IMR-90 (cell line): ENCODE results near the gene IQGAP2. TPM values are rescaled to one million over a fixed set of nuclear protein-coding genes. Genes with fewer than 3 reads are reported as not detected.
A peak's percentile ranks its signal among the peaks of the same experiment; 100 is the strongest.

Experiments used
- ATAC-seq: fragments of 200-7000 bp; cut with Tn5 transposase; 2 replicates; pipeline ENCODE4 v1.9.1; 2020; ENCODE audit warnings: low read depth, mild to moderate bottlenecking, moderate library complexity
- BruUV-seq: library from RNA; stranded (reverse); fragments of 400-500 nt; replicated peaks from 2 replicates; lab custom pipeline; 2021; lab: Mats Ljungman, UMichigan
- CTCF ChIA-PET: fragments of 300-600 bp; formaldehyde crosslinking; extraction: SDS; loops from one replicate; lab custom pipeline; 2021; ENCODE audit warnings: antibody characterized with exemption; lab: Yijun Ruan, JAX
- POLR2A ChIA-PET: fragments of 300-600 bp; sonication (Branson Sonifier 250); formaldehyde crosslinking; loops from one replicate; lab custom pipeline; 2022; ENCODE audit warnings: antibody characterized with exemption; ENCODE audit not compliant: unreplicated experiment; lab: Charles Lee
- DNase-seq: peaks from one replicate; pipeline ENCODE4 v3.0.0; 2013
- H2AFZ ChIP-seq: replicated peaks from 2 replicates; pipeline ENCODE3; 2013; ENCODE audit warnings: low read length, mild to moderate bottlenecking; ENCODE audit not compliant: poor library complexity
- H2AK5ac ChIP-seq: 2 replicates; pipeline ENCODE4 v1.6.1; 2013; ENCODE audit warnings: low read depth, low read length, inconsistent platforms
- H2AK9ac ChIP-seq: replicated peaks from 2 replicates; pipeline ENCODE3; 2013; ENCODE audit warnings: mild to moderate bottlenecking, low read depth, low read length, moderate library complexity; ENCODE audit not compliant: poor library complexity
- H2BK120ac ChIP-seq: 2 replicates; pipeline ENCODE4 v1.6.1; 2013; ENCODE audit warnings: low read depth, low read length, inconsistent platforms
- H2BK15ac ChIP-seq: 3 replicates; pipeline ENCODE4 v1.6.1; 2013; ENCODE audit warnings: low read depth, low read length, inconsistent platforms
- H2BK20ac ChIP-seq: 2 replicates; pipeline ENCODE4 v1.6.1; 2013; ENCODE audit warnings: low read depth, mild to moderate bottlenecking, inconsistent platforms, low read length, moderate library complexity
- H2BK5ac ChIP-seq: 2 replicates; pipeline ENCODE4 v1.6.1; 2013; ENCODE audit warnings: mild to moderate bottlenecking, low read depth, low read length, inconsistent platforms; ENCODE audit not compliant: poor library complexity, severe bottlenecking
- H3K14ac ChIP-seq: replicated peaks from 2 replicates; pipeline ENCODE4 v1.6.1; 2013; ENCODE audit warnings: low read depth, low read length, inconsistent platforms
- H3K18ac ChIP-seq: 2 replicates; pipeline ENCODE4 v1.6.1; 2013; ENCODE audit warnings: low read depth, low read length, control low read depth
- H3K23ac ChIP-seq: 2 replicates; pipeline ENCODE4 v1.6.1; 2013; ENCODE audit warnings: low read depth, low read length, inconsistent platforms
- H3K27ac ChIP-seq: 2 replicates; pipeline ENCODE4 v1.5.1; 2013; ENCODE audit warnings: mild to moderate bottlenecking, control low read depth, low read length; ENCODE audit not compliant: insufficient read depth
- H3K27me3 ChIP-seq: 2 replicates; pipeline ENCODE4 v1.6.1; 2013; ENCODE audit warnings: low read length; ENCODE audit not compliant: control insufficient read depth, insufficient read depth
- H3K36me3 ChIP-seq: 2 replicates; pipeline ENCODE4 v1.6.1; 2013; ENCODE audit warnings: low read length, mixed read lengths; ENCODE audit not compliant: control insufficient read depth, insufficient read depth
- H3K4ac ChIP-seq: 2 replicates; pipeline ENCODE4 v1.6.1; 2013; ENCODE audit warnings: low read depth, low read length, inconsistent platforms
- H3K4me1 ChIP-seq: 2 replicates; pipeline ENCODE4 v1.6.1; 2013; ENCODE audit warnings: low read length, mixed read lengths; ENCODE audit not compliant: control insufficient read depth, insufficient read depth
- H3K4me2 ChIP-seq: 2 replicates; pipeline ENCODE4 v1.6.1; 2013; ENCODE audit warnings: low read depth, mild to moderate bottlenecking, control low read depth, low read length, moderate library complexity
- H3K4me3 ChIP-seq: 2 replicates; pipeline ENCODE4 v1.5.1; 2013; ENCODE audit warnings: low read depth, mild to moderate bottlenecking, control low read depth, low read length, moderate library complexity; ENCODE audit not compliant: insufficient read depth
- H3K56ac ChIP-seq: 2 replicates; pipeline ENCODE4 v1.6.1; 2013; ENCODE audit warnings: low read length, inconsistent platforms; ENCODE audit not compliant: insufficient read depth; ENCODE audit errors: extremely low read depth
- H3K79me1 ChIP-seq, 2 experiments: 2 replicates each; pipeline ENCODE4 v1.6.1; 2013; ENCODE audit warnings: low read length in 2 of 2, inconsistent platforms in 1 of 2, low read depth in 1 of 2
- H3K9ac ChIP-seq: 2 replicates; pipeline ENCODE4 v1.6.1; 2013; ENCODE audit warnings: low read depth, low read length, control low read depth
- H3K9me1 ChIP-seq: 2 replicates; pipeline ENCODE4 v1.6.1; 2013; ENCODE audit warnings: low read length, inconsistent platforms; ENCODE audit not compliant: insufficient read depth
- H3K9me3 ChIP-seq: 2 replicates; pipeline ENCODE4 v1.6.1; 2013; ENCODE audit warnings: low read length; ENCODE audit not compliant: control insufficient read depth, insufficient read depth
- H4K20me1 ChIP-seq: 2 replicates; pipeline ENCODE4 v1.6.1; 2013; ENCODE audit warnings: low read length, inconsistent platforms; ENCODE audit not compliant: insufficient read depth
- H4K5ac ChIP-seq: 2 replicates; pipeline ENCODE4 v1.6.1; 2013; ENCODE audit warnings: mild to moderate bottlenecking, low read depth, low read length, control low read depth
- H4K8ac ChIP-seq, 2 experiments: 2 replicates each; pipeline ENCODE4 v1.6.1; 2013; ENCODE audit warnings: low read depth in 2 of 2, low read length in 2 of 2, control low read depth in 1 of 2, inconsistent platforms in 1 of 2
- H4K91ac ChIP-seq: 2 replicates; pipeline ENCODE4 v1.6.1; 2013; ENCODE audit warnings: low read depth, low read length, inconsistent platforms; ENCODE audit not compliant: insufficient read depth
- BHLHE40 ChIP-seq: fragments of 150-350 bp; IDR thresholded peaks from 2 replicates; pipeline ENCODE4 v1.6.1; 2016; ENCODE audit warnings: mild to moderate bottlenecking, low read depth, low read length
- FOS ChIP-seq: fragments of 150-350 bp; IDR thresholded peaks from 2 replicates; pipeline ENCODE4 v1.6.1; 2016; ENCODE audit warnings: low read depth, low read length
- MAFK ChIP-seq: IDR thresholded peaks from 2 replicates; pipeline ENCODE4 v1.6.1; 2012; ENCODE audit warnings: low read depth, low read length, improper control_type of control experiment
- MAZ ChIP-seq: IDR thresholded peaks from 2 replicates; pipeline ENCODE4 v1.6.1; 2012; ENCODE audit warnings: low read depth, mild to moderate bottlenecking, low read length, improper control_type of control experiment, moderate library complexity, borderline replicate concordance
- MXI1 ChIP-seq: IDR thresholded peaks from 2 replicates; pipeline ENCODE4 v1.6.1; 2012; ENCODE audit warnings: low read depth, mild to moderate bottlenecking, low read length, moderate library complexity, borderline replicate concordance
- NFE2L2 ChIP-seq: fragments of 150-350 bp; IDR thresholded peaks from 2 replicates; pipeline ENCODE4 v1.6.1; 2016; ENCODE audit warnings: low read depth, mild to moderate bottlenecking, low read length
- RFX5 ChIP-seq: IDR thresholded peaks from 2 replicates; pipeline ENCODE4 v1.8.0; 2012; ENCODE audit warnings: low read depth, mild to moderate bottlenecking, low read length, moderate library complexity
- WGBS, 2 experiments: methylation state at CpG; one replicate each; pipeline versions ENCODE4 v1.1.5 to v1.1.7; 2013; ENCODE audit warnings: missing lambda C conversion rate in 2 of 2; ENCODE audit not compliant: insufficient read length in 1 of 2; ENCODE audit errors: extremely low coverage in 2 of 2; 5-methylcytosine and 5-hydroxymethylcytosine counted together
- dilution Hi-C: fragments of 300-500 bp; cut with HindIII; formaldehyde crosslinking; loops from one replicate; pipeline ENCODE4 v1.14.3; 2018; ENCODE audit warnings: low sequenced_read_pairs; ENCODE audit not compliant: unreplicated experiment
- in situ Hi-C: fragments of 300-500 bp; cut with MboI; formaldehyde crosslinking; loops from 3 replicates; pipeline ENCODE4 v1.14.3; 2019; ENCODE audit warnings: low sequenced_read_pairs, inconsistent platforms, mixed read lengths
- intact Hi-C: fragments of 100-400 bp; cut with micrococcal nuclease; formaldehyde crosslinking; loops from 2 replicates; pipeline ENCODE4 v1.10.0; 2022
- polyA plus RNA-seq, 3 experiments: library from polyadenylated mRNA; depleted of rRNA; stranded (reverse); fragments of >200 nt; gene quantifications; 2 replicates each; pipeline ENCODE4 v1.2.3, GENCODE V29; 2012; ENCODE audit warnings: low replicate concordance in 1 of 3
- total RNA-seq: library from RNA; depleted of rRNA; stranded (reverse); fragments of >200 nt; gene quantifications from 2 replicates; pipeline ENCODE4 v1.2.3, GENCODE V29; 2012
- TF ChIP-seq, protein P1 (sequence below): conservative IDR thresholded peaks from 2 replicates; pipeline ENCODE4 v1.5.1; 2012; ENCODE audit warnings: mild to moderate bottlenecking, low read depth, low read length, improper control_type of control experiment

IQGAP2 gene
- total and polyA plus RNA-seq, 2 of the 4 experiments (the other 2 are of a cell fraction) = 0.21 to 0.36 TPM

DNA sequence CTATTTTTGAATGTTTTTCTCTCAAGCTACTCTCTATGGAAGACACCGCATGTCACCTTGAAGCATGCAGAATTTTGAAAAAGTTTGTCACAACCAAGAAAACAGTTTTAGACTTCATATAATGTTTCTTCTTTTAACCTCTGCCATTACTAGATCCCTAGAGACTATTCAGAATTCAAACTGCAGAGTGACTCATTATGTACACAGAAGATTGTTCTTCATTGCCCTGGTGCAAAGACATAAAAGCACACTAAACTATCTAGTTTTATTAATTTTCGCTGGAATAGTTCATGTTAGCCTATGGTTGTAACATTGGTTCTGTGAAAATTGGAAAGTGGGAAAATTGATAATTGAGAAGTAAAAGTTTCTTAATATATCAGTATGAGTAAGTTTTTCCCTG lies 201.8 kb downstream of the IQGAP2 start:
- CTCF ChIA-PET = interaction anchor here (1.3 kb wide), 1 partner anchor 213 kb away, joined by 3 read pairs; no protein-coding TSS in a partner anchor
- 0 out of 2 replicates have a peak overlapping the region, but pooled peaks have one; percentile 72 for H2BK20ac ChIP-seq
- no peak overlapping the region for H2AK9ac ChIP-seq
- no peak overlapping the region for H2AK5ac ChIP-seq
- H3K56ac ChIP-seq = no peak overlapping the region
- H3K36me3 ChIP-seq = no peaks in the 10 kb centered on the region
- no peaks in the 10 kb centered on the region for H4K20me1 ChIP-seq
- peaks cover 11% of the 10 kb centered on the region for H3K4me1 ChIP-seq
- in situ Hi-C loops (loop anchor here (5.0 to 10.0 kb wide), 3 partner anchors 110 to 410 kb away; partner anchors contain the start of gene F2R), dilution Hi-C loops (no loop called here), intact Hi-C loops (loop anchor here (5.0 kb wide), 2 partner anchors 257 to 887 kb away; partner anchors contain the start of gene WDR41)
- peak overlapping the region; percentile 60; the same call in 1 of the 2 replicates for H3K4ac ChIP-seq
- no peak overlapping the region for H3K27ac ChIP-seq
- H3K4me3 ChIP-seq = no peak overlapping the region
- TF ChIP-seq MXI1 = no peak
- no peak for TF ChIP-seq RFX5
- TF ChIP-seq, protein P1, sequence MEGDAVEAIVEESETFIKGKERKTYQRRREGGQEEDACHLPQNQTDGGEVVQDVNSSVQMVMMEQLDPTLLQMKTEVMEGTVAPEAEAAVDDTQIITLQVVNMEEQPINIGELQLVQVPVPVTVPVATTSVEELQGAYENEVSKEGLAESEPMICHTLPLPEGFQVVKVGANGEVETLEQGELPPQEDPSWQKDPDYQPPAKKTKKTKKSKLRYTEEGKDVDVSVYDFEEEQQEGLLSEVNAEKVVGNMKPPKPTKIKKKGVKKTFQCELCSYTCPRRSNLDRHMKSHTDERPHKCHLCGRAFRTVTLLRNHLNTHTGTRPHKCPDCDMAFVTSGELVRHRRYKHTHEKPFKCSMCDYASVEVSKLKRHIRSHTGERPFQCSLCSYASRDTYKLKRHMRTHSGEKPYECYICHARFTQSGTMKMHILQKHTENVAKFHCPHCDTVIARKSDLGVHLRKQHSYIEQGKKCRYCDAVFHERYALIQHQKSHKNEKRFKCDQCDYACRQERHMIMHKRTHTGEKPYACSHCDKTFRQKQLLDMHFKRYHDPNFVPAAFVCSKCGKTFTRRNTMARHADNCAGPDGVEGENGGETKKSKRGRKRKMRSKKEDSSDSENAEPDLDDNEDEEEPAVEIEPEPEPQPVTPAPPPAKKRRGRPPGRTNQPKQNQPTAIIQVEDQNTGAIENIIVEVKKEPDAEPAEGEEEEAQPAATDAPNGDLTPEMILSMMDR = no peak
- TF ChIP-seq FOS = peak; percentile 48; the same call in 1 of the 2 replicates
- no peak for TF ChIP-seq NFE2L2
- no peak for TF ChIP-seq BHLHE40
- TF ChIP-seq MAFK = no peak
- TF ChIP-seq MAZ = no peak
- H3K79me1 ChIP-seq = no peaks in the 10 kb centered on the region
- no peak overlapping the region for H2AFZ ChIP-seq
- 0 out of 2 replicates have a peak overlapping the region, but pooled peaks have one; percentile 26 for H3K4me2 ChIP-seq
- H3K9ac ChIP-seq = no peak overlapping the region
- no peak overlapping the region for H2BK5ac ChIP-seq
- H3K27me3 ChIP-seq = no peaks in the 10 kb centered on the region
- H4K8ac ChIP-seq = no peak overlapping the region
- ATAC-seq (peak; percentile 60), DNase-seq (peak; percentile 64)
- WGBS, 2 experiments = no CpG with 5 or more reads among the region's 2 CpGs
- H4K91ac ChIP-seq = no peak overlapping the region
- POLR2A ChIA-PET = interaction anchor here (0.6 kb wide), 1 partner anchor 377 kb away, joined by 3 read pairs; no protein-coding TSS in a partner anchor
- H3K14ac ChIP-seq = no peak overlapping the region
- H3K9me1 ChIP-seq = no peaks in the 10 kb centered on the region
- no TSS peak for BruUV-seq
- no peak overlapping the region for H3K23ac ChIP-seq
- H2BK15ac ChIP-seq = 0 out of 3 replicates have a peak overlapping the region, but pooled peaks have one; percentile 18
- H3K9me3 ChIP-seq = no peaks in the 10 kb centered on the region
- H4K5ac ChIP-seq = no peak overlapping the region
- peak overlapping the region; percentile 28; the same call in 1 of the 2 replicates for H3K18ac ChIP-seq
- H2BK120ac ChIP-seq = no peak overlapping the region; the same call in 1 of the 2 replicates
